SH-SY5Y (cell line): ENCODE data around the gene VPS45.

ENCODE experiments used
- GATA2 ChIP-seq: IDR thresholded peaks from 2 replicates; pipeline ENCODE4 v1.6.1; 2011; ENCODE audit warnings: mild to moderate bottlenecking, low read depth, low read length
- GATA3 ChIP-seq: IDR thresholded peaks from 2 replicates; pipeline ENCODE4 v1.6.1; 2011; ENCODE audit warnings: low read depth, mild to moderate bottlenecking, low read length, moderate library complexity

GRCh38 chr1:150110116-150110515, 42.5 kb downstream of the VPS45 start:
- TF ChIP-seq GATA2 (no peak), GATA3 (no peak)
